H1 (cell line): Measurements from ENCODE around the gene CMTM1. TPM values are rescaled to one million over a fixed set of nuclear protein-coding genes. Genes with fewer than 3 reads are reported as not detected.

Experiments
- CTCF ChIA-PET: fragments of 300-600 bp; sonication (Branson Sonifier 250); formaldehyde crosslinking; loops from one replicate; lab custom pipeline; 2021; ENCODE audit not compliant: partially characterized antibody; lab: Charles Lee
- POLR2A ChIA-PET: fragments of 300-600 bp; sonication (Branson Sonifier 250); formaldehyde crosslinking; loops from one replicate; lab custom pipeline; 2021; ENCODE audit warnings: inconsistent platforms; ENCODE audit not compliant: partially characterized antibody; lab: Charles Lee
- DNase-seq, 2 experiments: peaks; one replicate each; pipeline versions ENCODE4 v3.0.0 to v3.0.0-alpha.2; 2010 to 2022; ENCODE audit warnings: low spot score in 2 of 2, low read depth in 1 of 2, mixed read lengths in 1 of 2
- FAIRE-seq: peaks from 2 replicates; lab custom pipeline; 2011; peaks lifted over from hg19 to GRCh38; lab: Jason Lieb, UNC
- H2AFZ ChIP-seq: 2 replicates; pipeline ENCODE4 v1.8.1; 2012; ENCODE audit warnings: low read length, inconsistent platforms
- H2AK5ac ChIP-seq: 2 replicates; pipeline ENCODE4 v1.6.1; 2013; ENCODE audit warnings: low read depth, low read length
- H2BK120ac ChIP-seq: replicated peaks from 2 replicates; pipeline ENCODE3; 2013; ENCODE audit warnings: low read depth, low read length, inconsistent platforms
- H2BK12ac ChIP-seq: 2 replicates; pipeline ENCODE4 v1.6.1; 2013; ENCODE audit warnings: low read depth, low read length
- H2BK15ac ChIP-seq: 2 replicates; pipeline ENCODE4 v1.6.1; 2013; ENCODE audit warnings: low read length
- H2BK20ac ChIP-seq: 2 replicates; pipeline ENCODE4 v1.6.1; 2013; ENCODE audit warnings: low read length
- H2BK5ac ChIP-seq: 2 replicates; pipeline ENCODE4 v1.6.1; 2013; ENCODE audit warnings: low read depth, low read length
- H3K14ac ChIP-seq: 2 replicates; pipeline ENCODE4 v1.6.1; 2013; ENCODE audit warnings: inconsistent platforms; ENCODE audit not compliant: insufficient read length
- H3K18ac ChIP-seq: 2 replicates; pipeline ENCODE4 v1.6.1; 2013; ENCODE audit warnings: low read length; ENCODE audit errors: extremely low read depth
- H3K23ac ChIP-seq: 2 replicates; pipeline ENCODE4 v1.6.1; 2013; ENCODE audit warnings: inconsistent platforms; ENCODE audit not compliant: insufficient read length
- H3K23me2 ChIP-seq: 2 replicates; pipeline ENCODE4 v1.6.1; 2013; ENCODE audit warnings: low read depth, low read length
- H3K27ac ChIP-seq: 2 replicates; pipeline ENCODE4 v1.6.1; 2011; ENCODE audit warnings: low read depth, low read length, inconsistent platforms
- H3K27me3 ChIP-seq, 4 experiments: replicated peaks in 1 of 4; 1 replicate in 1 of 4; 2 replicates in 3 of 4; pipeline versions ENCODE4 v1.6.1 to v1.8.1; 2011 to 2013; ENCODE audit warnings: low read length in 3 of 4, mild to moderate bottlenecking in 3 of 4, inconsistent platforms in 2 of 4, mixed read lengths in 2 of 4, moderate library complexity in 1 of 4; ENCODE audit not compliant: control insufficient read depth in 3 of 4, insufficient read depth in 3 of 4; ENCODE audit errors: extremely low read depth in 1 of 4
- H3K36me3 ChIP-seq, 4 experiments: 2 replicates each; pipeline versions ENCODE4 v1.6.1 to v1.8.1; 2011 to 2013; ENCODE audit warnings: mild to moderate bottlenecking in 4 of 4, low read length in 3 of 4, moderate library complexity in 2 of 4, control low read depth in 1 of 4, inconsistent platforms in 1 of 4; ENCODE audit not compliant: insufficient read depth in 4 of 4, control insufficient read depth in 2 of 4
- H3K4ac ChIP-seq: replicated peaks from 2 replicates; pipeline ENCODE3; 2013; ENCODE audit warnings: low read length, low read depth, mixed read lengths, inconsistent platforms; ENCODE audit not compliant: insufficient read length
- H3K4me1 ChIP-seq, 4 experiments: replicated peaks in 1 of 4; 1 replicate in 1 of 4; 2 replicates in 3 of 4; pipeline versions ENCODE4 v1.6.1 to v1.8.1; 2011 to 2013; ENCODE audit warnings: low read length in 3 of 4, inconsistent platforms in 2 of 4, mixed read lengths in 1 of 4; ENCODE audit not compliant: insufficient read depth in 4 of 4, control insufficient read depth in 3 of 4
- H3K4me2 ChIP-seq, 2 experiments: 2 replicates each; pipeline versions ENCODE4 v1.6.1 to v1.8.1; 2011 to 2013; ENCODE audit warnings: low read depth in 2 of 2, low read length in 2 of 2, control low read depth in 1 of 2, inconsistent platforms in 1 of 2, mild to moderate bottlenecking in 1 of 2; ENCODE audit not compliant: insufficient read depth in 1 of 2
- H3K4me3 ChIP-seq, 4 experiments: fragments of 200-600, 300-600 bp in 1 of 4; sonication (generic), shearing (Covaris generic), sonication (Bioruptor Twin) in 1 of 4; 2 replicates each; pipeline versions ENCODE4 v1.5.1 to v1.8.1; 2011 to 2016; ENCODE audit warnings: low read length in 4 of 4, low read depth in 3 of 4, control low read depth in 2 of 4, inconsistent platforms in 2 of 4, mild to moderate bottlenecking in 2 of 4, mixed read lengths in 1 of 4, moderate library complexity in 1 of 4; ENCODE audit not compliant: insufficient read depth in 2 of 4; ENCODE audit errors: extremely low read depth in 1 of 4
- H3K56ac ChIP-seq: replicated peaks from 2 replicates; pipeline ENCODE3; 2013; ENCODE audit warnings: low read depth, mild to moderate bottlenecking, mixed read lengths, low read length, inconsistent platforms; ENCODE audit not compliant: insufficient read length
- H3K79me1 ChIP-seq: 2 replicates; pipeline ENCODE4 v1.6.1; 2013; ENCODE audit warnings: low read depth, low read length, control low read depth
- H3K79me2 ChIP-seq, 2 experiments: 2 replicates each; pipeline versions ENCODE4 v1.6.1 to v1.8.1; 2012 to 2013; ENCODE audit warnings: low read length in 2 of 2, mild to moderate bottlenecking in 2 of 2, inconsistent platforms in 1 of 2; ENCODE audit not compliant: insufficient read depth in 2 of 2, control insufficient read depth in 1 of 2
- H3K9ac ChIP-seq, 4 experiments: replicated peaks in 1 of 4; 1 replicate in 1 of 4; 2 replicates in 3 of 4; pipeline versions ENCODE4 v1.6.1 to v1.8.1; 2011 to 2013; ENCODE audit warnings: low read depth in 3 of 4, low read length in 3 of 4, control low read depth in 2 of 4, mild to moderate bottlenecking in 2 of 4, moderate library complexity in 2 of 4, inconsistent platforms in 1 of 4; ENCODE audit errors: extremely low read depth in 1 of 4
- H3K9me3 ChIP-seq, 2 experiments: 2 replicates each; pipeline versions ENCODE4 v1.6.1 to v1.8.1; 2012 to 2013; ENCODE audit warnings: mild to moderate bottlenecking in 2 of 2, moderate library complexity in 2 of 2, control low read depth in 1 of 2, inconsistent platforms in 1 of 2, low read depth in 1 of 2, low read length in 1 of 2, mixed read lengths in 1 of 2; ENCODE audit not compliant: insufficient read depth in 2 of 2
- H4K20me1 ChIP-seq, 2 experiments: replicated peaks in 1 of 2; 2 replicates each; pipeline versions ENCODE3 to v1.8.1; 2011 to 2013; ENCODE audit warnings: inconsistent platforms in 2 of 2, low read length in 2 of 2, mild to moderate bottlenecking in 1 of 2; ENCODE audit not compliant: insufficient read depth in 2 of 2, control insufficient read depth in 1 of 2
- H4K5ac ChIP-seq: 2 replicates; pipeline ENCODE4 v1.6.1; 2013; ENCODE audit warnings: low read length, low read depth, mixed read lengths, inconsistent platforms; ENCODE audit not compliant: insufficient read length
- H4K8ac ChIP-seq: 2 replicates; pipeline ENCODE4 v1.8.0; 2013; ENCODE audit warnings: mild to moderate bottlenecking, moderate library complexity, low read length, inconsistent platforms; ENCODE audit not compliant: insufficient read depth; ENCODE audit errors: extremely low read depth
- H4K91ac ChIP-seq: replicated peaks from 2 replicates; pipeline ENCODE3; 2013; ENCODE audit warnings: low read length, mixed read lengths, inconsistent platforms; ENCODE audit not compliant: insufficient read length
- ASH2L ChIP-seq: fragments of 200-600, 300-600 bp; sonication (generic); IDR thresholded peaks from one replicate; pipeline ENCODE4 v1.7.1; 2017; ENCODE audit warnings: low read length
- CHD2 ChIP-seq: IDR thresholded peaks from 2 replicates; pipeline ENCODE4 v1.6.1; 2012; ENCODE audit warnings: low read length, improper control_type of control experiment
- E2F6 ChIP-seq: IDR thresholded peaks from 2 replicates; pipeline ENCODE4 v1.6.1; 2012; ENCODE audit warnings: inconsistent platforms
- EZH2 ChIP-seq: fragments of 200-600 bp; sonication (generic); IDR thresholded peaks from 2 replicates; pipeline ENCODE4 v1.7.1; 2012; ENCODE audit warnings: low read depth, mild to moderate bottlenecking, moderate library complexity, low read length, inconsistent platforms; ENCODE audit not compliant: severe bottlenecking
- GABPA ChIP-seq: IDR thresholded peaks from 2 replicates; pipeline ENCODE4 v1.6.1; 2011; ENCODE audit warnings: mild to moderate bottlenecking, low read length, moderate library complexity, borderline replicate concordance; ENCODE audit not compliant: insufficient read depth
- HDAC2 ChIP-seq, 2 experiments: fragments of 300-600 bp in 1 of 2; sonication (generic) in 1 of 2; IDR thresholded peaks; 2 replicates each; pipeline ENCODE4 v1.6.1; 2011 to 2012; ENCODE audit warnings: low read depth in 2 of 2, low read length in 2 of 2, mild to moderate bottlenecking in 2 of 2, moderate library complexity in 2 of 2, borderline replicate concordance in 1 of 2, inconsistent platforms in 1 of 2
- HDAC6 ChIP-seq: IDR thresholded peaks from one replicate; pipeline ENCODE4 v1.7.1; 2012; ENCODE audit warnings: low read depth, mild to moderate bottlenecking, inconsistent platforms, low read length, moderate library complexity
- NANOG ChIP-seq: IDR thresholded peaks from 2 replicates; pipeline ENCODE4 v1.6.1; 2011; ENCODE audit warnings: low read length, low read depth, mild to moderate bottlenecking, inconsistent platforms; ENCODE audit not compliant: insufficient read depth, poor library complexity, severe bottlenecking
- NRF1 ChIP-seq: IDR thresholded peaks from 2 replicates; pipeline ENCODE4 v1.6.1; 2011; ENCODE audit warnings: mild to moderate bottlenecking, low read depth, low read length, improper control_type of control experiment
- POLR2A ChIP-seq, 2 experiments: IDR thresholded peaks; 1 replicate in 1 of 2; 2 replicates in 1 of 2; pipeline ENCODE4 v1.6.1; 2011; ENCODE audit warnings: low read depth in 2 of 2, low read length in 2 of 2, mild to moderate bottlenecking in 2 of 2; ENCODE audit errors: control extremely low read depth in 1 of 2
- RBBP5 ChIP-seq: IDR thresholded peaks from 2 replicates; pipeline ENCODE4 v1.7.1; 2012; ENCODE audit warnings: low read depth, mild to moderate bottlenecking, inconsistent platforms, low read length, moderate library complexity, borderline replicate concordance
- RFX5 ChIP-seq: IDR thresholded peaks from 2 replicates; pipeline ENCODE4 v1.6.1; 2011; ENCODE audit warnings: low read depth, low read length, improper control_type of control experiment, borderline replicate concordance
- YY1 ChIP-seq: IDR thresholded peaks from 2 replicates; pipeline ENCODE4 v1.6.1; 2011; ENCODE audit warnings: low read depth, mild to moderate bottlenecking, low read length
- WGBS, 2 experiments: shearing (Covaris generic) in 1 of 2; methylation state at CpG; one replicate each; pipeline versions ENCODE4 v1.1.6 to v1.1.7; 2013 to 2015; ENCODE audit warnings: low lambda C conversion rate in 2 of 2, mixed read lengths in 2 of 2, inconsistent platforms in 1 of 2, low coverage in 1 of 2, missing lambda C conversion rate in 1 of 2; ENCODE audit not compliant: insufficient replicate concordance in 2 of 2, insufficient coverage in 1 of 2, insufficient read length in 1 of 2; ENCODE audit errors: extremely low coverage in 1 of 2, missing lambda C conversion rate in 1 of 2; 5-methylcytosine and 5-hydroxymethylcytosine counted together
- polyA plus RNA-seq, 7 experiments: library from polyadenylated mRNA; depleted of rRNA in 3 of 7; stranded (reverse) in 5 of 7; unstranded in 2 of 7; fragments of >200 nt in 5 of 7; fragments of 200-250 nt in 2 of 7; gene quantifications; 1 replicate in 5 of 7; 2 replicates in 1 of 7; 4 replicates in 1 of 7; pipeline versions ENCODE4 v1.2.1 to v1.2.3, GENCODE V29; 2011 to 2013; ENCODE audit warnings: missing spikeins in 2 of 7, mixed read lengths in 2 of 7
- total RNA-seq: library from RNA; stranded (reverse); fragmentation: NEBNext Ultra II Directional; extraction: Animal tissue kit (Norgen Biotek cat#: 25700); gene quantifications from 2 replicates; pipeline ENCODE4 v1.2.1, GENCODE V29; 2021

Gene CMTM1
- total and polyA plus RNA-seq, 2 of the 8 experiments (the other 6 are each of a cell fraction or from before 2014, with no cell fraction given): 1.2 to 2.0 TPM

DNA sequence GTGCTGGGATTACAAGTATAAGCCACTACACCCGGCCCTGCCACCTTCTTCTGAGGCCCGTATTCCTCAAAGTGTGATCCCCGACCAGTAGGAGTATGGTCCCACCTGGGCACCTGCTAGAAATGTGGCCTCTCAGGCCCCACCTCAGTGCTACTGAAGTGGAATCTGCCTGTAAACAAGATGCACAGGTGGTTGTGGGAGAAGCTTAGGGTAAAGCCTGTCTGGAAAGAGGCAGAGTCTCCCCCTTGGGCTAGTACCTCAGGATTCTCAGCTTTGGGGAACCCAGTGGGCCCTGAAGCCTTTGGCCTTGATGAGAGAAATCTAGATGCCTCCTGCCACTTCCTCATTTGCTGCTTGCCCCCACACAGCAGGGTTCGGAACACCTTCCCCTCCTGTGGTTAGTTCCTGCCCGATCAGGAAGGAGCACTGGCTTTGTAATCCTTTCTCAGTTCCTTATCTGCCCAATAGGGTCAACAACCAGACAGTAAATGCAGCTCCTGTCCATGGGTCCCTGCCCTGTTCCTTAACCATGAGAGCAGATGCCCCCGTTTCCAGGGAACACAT lies 41.6 kb upstream of the CMTM1 start:
- Histone ChIP-seq H3K27ac (no peak overlapping the region), H3K4me2 (no peak overlapping the region), H3K79me1 (no peaks in the 10 kb centered on the region), H2BK120ac (no peak overlapping the region), H4K8ac (no peak overlapping the region), H3K4me1 (no peaks in the 10 kb centered on the region), H3K56ac (no peak overlapping the region), H4K91ac (no peak overlapping the region), H2AK5ac (no peak overlapping the region), H3K4me3 (no peak overlapping the region), H3K23ac (no peak overlapping the region), H3K9ac (no peak overlapping the region), H2AFZ (no peak overlapping the region), H2BK12ac (no peak overlapping the region), H3K36me3 (no peaks in the 10 kb centered on the region), H3K23me2 (no peaks in the 10 kb centered on the region), H3K4ac (no peak overlapping the region), H3K27me3 (no peaks in the 10 kb centered on the region), H2BK5ac (no peak overlapping the region), H3K18ac (no peak overlapping the region), H2BK20ac (no peak overlapping the region), H4K20me1 (no peaks in the 10 kb centered on the region), H3K79me2 (no peaks in the 10 kb centered on the region), H4K5ac (no peak overlapping the region), H3K9me3 (no peaks in the 10 kb centered on the region), H2BK15ac (no peak overlapping the region), H3K14ac (no peak overlapping the region)
- DNase-seq: no peak
- CTCF ChIA-PET: interaction anchor here (0.7 to 3.2 kb wide), 6 partner anchors 8 to 169 kb away, joined by 3 to 8 read pairs (median 4); partner anchors contain the start of gene CKLF
- no peak for FAIRE-seq
- POLR2A ChIA-PET: interaction anchor here (0.5 to 1.4 kb wide), 2 partner anchors 12 to 18 kb away, joined by 3 to 4 read pairs; no protein-coding TSS in a partner anchor
- WGBS, 2 experiments: 87% methylated on average over 6 of the region's 6 CpGs; no CpG with 5 or more reads in 1 of the 2 experiments
- TF ChIP-seq HDAC2 (IDR thresholded peaks at IDR 0.05; ENCODE audit: borderline replicate concordance in 1 of 2, low read depth in 2 of 2, low read length in 2 of 2): no peak
- no peak for TF ChIP-seq NANOG
- no peak for TF ChIP-seq E2F6
- no peak for TF ChIP-seq GABPA
- TF ChIP-seq HDAC6: no peak
- no peak for TF ChIP-seq YY1
- no peak for TF ChIP-seq RFX5
- TF ChIP-seq EZH2: no peak
- no peak for TF ChIP-seq CHD2
- no peak for TF ChIP-seq ASH2L
- no peak for TF ChIP-seq NRF1
- TF ChIP-seq POLR2A (IDR thresholded peaks at IDR 0.05; ENCODE audit: control extremely low read depth in 1 of 2, low read depth in 2 of 2, low read length in 2 of 2): no peak
- no peak for TF ChIP-seq RBBP5
